Measurements from ENCODE around the gene TPRG1L. TPM values are rescaled to one million over a fixed set of nuclear protein-coding genes. Genes with fewer than 3 reads are reported as not detected.

Gene TPRG1L
- total RNA-seq, 1 experiment from 2014 or later, result 32.0 TPM

DNA sequence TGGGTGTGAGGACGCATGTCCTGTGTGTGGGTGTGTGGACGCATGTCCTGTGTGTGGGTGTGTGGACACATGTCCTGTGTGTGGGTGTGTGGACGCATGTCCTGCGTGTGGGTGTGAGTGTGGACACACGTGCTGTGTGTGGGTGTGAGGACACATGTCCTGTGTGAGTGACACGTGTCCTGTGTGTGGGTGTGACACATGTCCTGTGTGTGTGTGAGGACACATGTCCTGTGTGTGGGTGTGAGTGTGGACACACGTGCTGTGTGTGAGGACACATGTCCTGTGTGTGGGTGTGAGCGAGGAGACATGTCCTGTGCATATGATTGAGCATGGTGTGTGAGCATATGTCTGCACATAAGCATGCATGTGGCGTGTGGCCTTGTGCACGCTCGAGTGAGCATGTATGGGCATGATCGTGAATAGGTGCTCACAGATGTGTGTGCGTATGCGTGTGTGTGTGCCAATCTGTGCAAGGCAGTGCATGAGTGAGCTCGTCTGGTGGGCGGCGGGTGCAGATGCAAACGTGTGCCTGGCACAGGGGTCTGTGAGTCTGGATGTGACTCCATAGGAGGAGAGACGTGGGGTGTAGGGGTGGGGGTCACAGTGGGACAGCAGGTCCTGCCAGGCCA lies 38.8 kb upstream of the TPRG1L start:
- TF ChIP-seq EZH2 (IDR thresholded peaks at IDR 0.05; ENCODE audit: low read length, unreplicated experiment) (no peak), EZH2phosphoT487 (IDR thresholded peaks at IDR 0.05; ENCODE audit: borderline replicate concordance, low read length) (no peak)
- TF ChIP-seq, protein P1, sequence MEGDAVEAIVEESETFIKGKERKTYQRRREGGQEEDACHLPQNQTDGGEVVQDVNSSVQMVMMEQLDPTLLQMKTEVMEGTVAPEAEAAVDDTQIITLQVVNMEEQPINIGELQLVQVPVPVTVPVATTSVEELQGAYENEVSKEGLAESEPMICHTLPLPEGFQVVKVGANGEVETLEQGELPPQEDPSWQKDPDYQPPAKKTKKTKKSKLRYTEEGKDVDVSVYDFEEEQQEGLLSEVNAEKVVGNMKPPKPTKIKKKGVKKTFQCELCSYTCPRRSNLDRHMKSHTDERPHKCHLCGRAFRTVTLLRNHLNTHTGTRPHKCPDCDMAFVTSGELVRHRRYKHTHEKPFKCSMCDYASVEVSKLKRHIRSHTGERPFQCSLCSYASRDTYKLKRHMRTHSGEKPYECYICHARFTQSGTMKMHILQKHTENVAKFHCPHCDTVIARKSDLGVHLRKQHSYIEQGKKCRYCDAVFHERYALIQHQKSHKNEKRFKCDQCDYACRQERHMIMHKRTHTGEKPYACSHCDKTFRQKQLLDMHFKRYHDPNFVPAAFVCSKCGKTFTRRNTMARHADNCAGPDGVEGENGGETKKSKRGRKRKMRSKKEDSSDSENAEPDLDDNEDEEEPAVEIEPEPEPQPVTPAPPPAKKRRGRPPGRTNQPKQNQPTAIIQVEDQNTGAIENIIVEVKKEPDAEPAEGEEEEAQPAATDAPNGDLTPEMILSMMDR (conservative IDR thresholded peaks at IDR 0.05; ENCODE audit: low read depth, low read length), result no peak
- Histone ChIP-seq H3K36me3 (ENCODE audit: low read depth, low read length) (no peaks in the 10 kb centered on the region), H3K27ac (ENCODE audit: low read length) (no peak overlapping the region), H3K4me2 (ENCODE audit: low read length) (no peak overlapping the region), H3K4me1 (ENCODE audit: insufficient read depth, low read length) (peaks cover 10% of the 10 kb centered on the region), H3K4me3 (ENCODE audit: low read length) (no peak overlapping the region), H3K9ac (ENCODE audit: low read length) (no peak overlapping the region), H3K27me3 (ENCODE audit: low read length) (no peaks in the 10 kb centered on the region), H2AFZ (ENCODE audit: low read length) (no peak overlapping the region), H3K79me2 (ENCODE audit: low read length) (no peaks in the 10 kb centered on the region), H3K9me3 (ENCODE audit: low read length) (no peaks in the 10 kb centered on the region), H3K9me2 (replicated peaks; ENCODE audit: low read length) (no peaks in the 10 kb centered on the region), H3F3A (ENCODE audit: low read length, unreplicated experiment) (peaks cover 5% of the 10 kb centered on the region), H4K20me1 (ENCODE audit: low read length) (no peaks in the 10 kb centered on the region)
- intact Hi-C loops (cut with micrococcal nuclease), result no loop called here
- POLR2A ChIA-PET (ENCODE audit: unreplicated experiment), result no interaction called here
- no peak for DNase-seq
- ATAC-seq, result no peak
- CTCF ChIA-PET, result no interaction called here
- BruUV-seq (replicated peaks), result no TSS peak

DNA sequence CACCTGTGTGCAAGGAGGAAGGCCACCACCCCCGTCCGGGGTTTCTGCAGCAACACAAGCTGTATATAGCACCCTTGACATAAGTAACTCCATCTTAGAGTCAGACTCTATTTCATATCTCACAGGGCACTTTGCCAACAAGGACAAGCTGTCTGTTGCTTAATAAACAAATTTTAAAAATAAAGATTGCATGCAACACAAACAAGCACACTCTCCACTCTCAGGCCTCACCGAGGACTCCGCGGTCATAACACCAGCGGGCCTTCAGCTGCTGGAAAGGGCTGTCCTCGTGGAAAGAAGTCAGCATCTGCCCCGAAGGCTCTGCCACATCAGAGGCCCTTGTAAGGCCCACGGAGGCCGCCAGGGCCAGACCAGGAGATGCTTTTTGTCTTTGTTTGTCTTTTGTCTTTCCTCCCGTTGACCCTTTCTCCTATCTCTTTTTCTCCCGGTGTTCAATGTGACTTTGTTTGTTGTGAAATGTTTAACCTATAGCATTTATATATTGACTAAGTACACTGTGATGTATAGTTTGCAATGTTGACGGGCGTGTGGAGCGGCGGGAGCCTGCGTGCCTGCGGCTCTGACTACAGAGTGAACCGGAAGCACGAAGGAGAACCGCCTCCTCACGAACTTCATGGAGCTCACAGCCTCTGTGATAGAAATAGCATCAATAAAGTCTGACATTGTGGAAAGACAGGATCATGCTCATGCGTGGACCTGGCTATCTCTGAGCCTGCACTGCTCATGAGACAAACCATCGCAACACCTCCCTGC lies 37.6 kb upstream of the TPRG1L start:
- Histone ChIP-seq H4K20me1 (ENCODE audit: low read length) (no peaks in the 10 kb centered on the region), H3K4me3 (ENCODE audit: low read length) (no peak overlapping the region), H3K27me3 (ENCODE audit: low read length) (no peaks in the 10 kb centered on the region), H2AFZ (ENCODE audit: low read length) (no peak overlapping the region), H3K9me2 (replicated peaks; ENCODE audit: low read length) (no peaks in the 10 kb centered on the region), H3K27ac (ENCODE audit: low read length) (peak overlapping the region; percentile 28), H3K9me3 (ENCODE audit: low read length) (no peaks in the 10 kb centered on the region), H3K36me3 (ENCODE audit: low read depth, low read length) (no peaks in the 10 kb centered on the region), H3K4me1 (ENCODE audit: insufficient read depth, low read length) (peaks cover 10% of the 10 kb centered on the region), H3K79me2 (ENCODE audit: low read length) (no peaks in the 10 kb centered on the region), H3K4me2 (ENCODE audit: low read length) (peak overlapping the region; percentile 30), H3F3A (ENCODE audit: low read length, unreplicated experiment) (peaks cover 5% of the 10 kb centered on the region), H3K9ac (ENCODE audit: low read length) (no peak overlapping the region)
- TF ChIP-seq EZH2phosphoT487 (IDR thresholded peaks at IDR 0.05; ENCODE audit: borderline replicate concordance, low read length), result peak; percentile 93
- TF ChIP-seq EZH2 (IDR thresholded peaks at IDR 0.05; ENCODE audit: low read length, unreplicated experiment), result no peak
- intact Hi-C loops (cut with micrococcal nuclease), result loop anchor here (1.0 kb wide), 2 partner anchors 32 to 96 kb away; no protein-coding TSS in a partner anchor
- ATAC-seq (peak; percentile 98), DNase-seq (peak; percentile 97)
- BruUV-seq (replicated peaks), result no TSS peak
- ChIA-PET POLR2A (ENCODE audit: unreplicated experiment) (no interaction called here), CTCF (interaction anchor here (0.6 to 2.5 kb wide), 7 partner anchors 28 to 134 kb away, joined by 3 to 29 read pairs (median 4); no protein-coding TSS in a partner anchor)

DNA sequence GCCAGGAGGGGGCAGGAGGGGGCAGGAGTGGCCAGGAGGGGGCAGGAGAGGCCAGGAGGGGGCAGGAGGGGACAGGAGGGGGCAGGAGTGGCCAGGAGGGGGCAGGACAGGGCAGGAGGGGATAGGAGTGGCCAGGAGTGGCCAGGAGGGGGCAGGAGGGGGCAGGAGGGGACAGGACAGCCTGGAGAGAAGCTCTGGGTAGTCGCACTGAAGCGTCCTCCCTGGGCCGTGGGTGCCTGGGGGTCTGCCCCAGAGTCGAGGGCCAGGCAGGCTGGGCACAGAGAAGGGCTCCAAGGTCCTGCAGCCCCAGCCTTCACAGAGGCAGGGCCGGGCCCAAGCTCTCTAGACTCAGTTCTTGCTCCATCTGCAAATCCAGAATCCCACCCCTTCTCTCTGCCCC lies 36.4 kb upstream of the TPRG1L start:
- intact Hi-C loops (cut with micrococcal nuclease), result no loop called here
- DNase-seq (no peak), ATAC-seq (no peak)
- H3K36me3 ChIP-seq (ENCODE audit: low read depth, low read length), result no peaks in the 10 kb centered on the region
- TF ChIP-seq EZH2 (IDR thresholded peaks at IDR 0.05; ENCODE audit: low read length, unreplicated experiment) (no peak), EZH2phosphoT487 (IDR thresholded peaks at IDR 0.05; ENCODE audit: borderline replicate concordance, low read length) (no peak)
- TF ChIP-seq, protein P1 (conservative IDR thresholded peaks at IDR 0.05; ENCODE audit: low read depth, low read length), result no peak
- H3K9me2 ChIP-seq (replicated peaks; ENCODE audit: low read length), result no peaks in the 10 kb centered on the region
- ChIA-PET POLR2A (ENCODE audit: unreplicated experiment) (no interaction called here), CTCF (interaction anchor here (0.6 to 2.5 kb wide), 4 partner anchors 11 to 33 kb away, joined by 3 to 29 read pairs (median 5); no protein-coding TSS in a partner anchor)
- no peak overlapping the region for H2AFZ ChIP-seq (ENCODE audit: low read length)
- H3F3A ChIP-seq (ENCODE audit: low read length, unreplicated experiment), result peaks cover 5% of the 10 kb centered on the region
- no peak overlapping the region for H3K4me3 ChIP-seq (ENCODE audit: low read length)
- peaks cover 10% of the 10 kb centered on the region for H3K4me1 ChIP-seq (ENCODE audit: insufficient read depth, low read length)
- no peaks in the 10 kb centered on the region for H3K9me3 ChIP-seq (ENCODE audit: low read length)
- no peaks in the 10 kb centered on the region for H4K20me1 ChIP-seq (ENCODE audit: low read length)
- H3K79me2 ChIP-seq (ENCODE audit: low read length), result no peaks in the 10 kb centered on the region
- no peak overlapping the region for H3K9ac ChIP-seq (ENCODE audit: low read length)
- BruUV-seq (replicated peaks), result no TSS peak
- H3K27ac ChIP-seq (ENCODE audit: low read length), result no peak overlapping the region
- no peak overlapping the region for H3K4me2 ChIP-seq (ENCODE audit: low read length)
- no peaks in the 10 kb centered on the region for H3K27me3 ChIP-seq (ENCODE audit: low read length)
